HuH-7.5 (cell line): Measurements from ENCODE around the gene CARMIL3.
"Not testable (repeated sequence)": the region's sequence is repeated elsewhere in the genome, so short reads cannot be mapped to it uniquely, and the experiment has no call there.

Source experiments
- DNase-seq: peaks from one replicate; pipeline ENCODE4 v3.0.0; 2011; ENCODE audit warnings: low spot score

CARMIL3 gene

GRCh38 chr14:24040692-24041091, 11.1 kb upstream of the CARMIL3 start:
- DNase-seq, result no peak

GRCh38 chr14:24042746-24043145, 9.1 kb upstream of the CARMIL3 start:
- DNase-seq, result no peak

- DNase-seq, result not testable (repeated sequence)
Measured at GRCh38 chr14:24049002-24049401, 2.8 kb upstream of the CARMIL3 start.

- not testable (repeated sequence) for DNase-seq
Measured at GRCh38 chr14:24050753-24051152, 1.1 kb upstream of the CARMIL3 start.

GRCh38 chr14:24051176-24051788, 527 bp upstream of the CARMIL3 start:
- no peak for DNase-seq

GRCh38 chr14:24052656-24053547, 1.1 kb downstream of the CARMIL3 start:
- no peak for DNase-seq

- DNase-seq, result no peak
Measured at GRCh38 chr14:24053548-24054323, 1.9 kb downstream of the CARMIL3 start.

GRCh38 chr14:24054324-24054641, 2.5 kb downstream of the CARMIL3 start:
- DNase-seq, result no peak

GRCh38 chr14:24054646-24055045, 2.8 kb downstream of the CARMIL3 start:
- DNase-seq, result no peak

GRCh38 chr14:24055971-24056799, 4.4 kb downstream of the CARMIL3 start:
- DNase-seq, result no peak

GRCh38 chr14:24056800-24057184, 5.0 kb downstream of the CARMIL3 start:
- DNase-seq, result no peak

GRCh38 chr14:24057271-24057670, 5.5 kb downstream of the CARMIL3 start:
- DNase-seq, result no peak

GRCh38 chr14:24057867-24058259, 6.1 kb downstream of the CARMIL3 start:
- no peak for DNase-seq

GRCh38 chr14:24058260-24058950, 6.6 kb downstream of the CARMIL3 start:
- DNase-seq, result peak; percentile 96

GRCh38 chr14:24058951-24059475, 7.2 kb downstream of the CARMIL3 start:
- DNase-seq, result no peak

GRCh38 chr14:24059841-24060388, 8.1 kb downstream of the CARMIL3 start:
- DNase-seq, result no peak

GRCh38 chr14:24060443-24060842, 8.6 kb downstream of the CARMIL3 start:
- no peak for DNase-seq

GRCh38 chr14:24060984-24061913, 9.4 kb downstream of the CARMIL3 start:
- DNase-seq, result no peak

- DNase-seq, result no peak
Measured at GRCh38 chr14:24062216-24062980, 10.6 kb downstream of the CARMIL3 start.
